H9 (cell line): ENCODE measurements around the gene LIPC. TPM values are rescaled to one million over a fixed set of nuclear protein-coding genes. Genes with fewer than 3 reads are reported as not detected.

Experiments
- DNase-seq: peaks from one replicate; pipeline ENCODE4 v3.0.0-alpha.2; 2017
- H2AFZ ChIP-seq: one replicate; pipeline ENCODE4 v1.6.1; 2013; ENCODE audit warnings: mild to moderate bottlenecking, low read length, control low read depth, moderate library complexity
- H2AK5ac ChIP-seq: 2 replicates; pipeline ENCODE4 v1.6.1; 2013; ENCODE audit warnings: low read length, control low read depth, mixed read lengths; ENCODE audit not compliant: insufficient read length
- H2BK120ac ChIP-seq: one replicate; pipeline ENCODE4 v1.6.1; 2013; ENCODE audit warnings: low read depth, mild to moderate bottlenecking, low read length, control low read depth, inconsistent platforms; ENCODE audit not compliant: poor library complexity, severe bottlenecking
- H2BK12ac ChIP-seq: 2 replicates; pipeline ENCODE4 v1.6.1; 2013; ENCODE audit warnings: low read length, control low read depth, mixed read lengths, low read depth; ENCODE audit not compliant: insufficient read length
- H2BK15ac ChIP-seq: 2 replicates; pipeline ENCODE4 v1.6.1; 2013; ENCODE audit warnings: low read depth, low read length, control low read depth
- H2BK20ac ChIP-seq: one replicate; pipeline ENCODE4 v1.6.1; 2013; ENCODE audit warnings: low read depth, mild to moderate bottlenecking, low read length, control low read depth, inconsistent platforms; ENCODE audit not compliant: poor library complexity, severe bottlenecking
- H2BK5ac ChIP-seq: 2 replicates; pipeline ENCODE4 v1.6.1; 2013; ENCODE audit warnings: low read length, control low read depth, mixed read lengths; ENCODE audit not compliant: insufficient read length
- H3K14ac ChIP-seq: 2 replicates; pipeline ENCODE4 v1.6.1; 2013; ENCODE audit warnings: low read length, control low read depth; ENCODE audit not compliant: insufficient read depth
- H3K18ac ChIP-seq: 2 replicates; pipeline ENCODE4 v1.6.1; 2013; ENCODE audit warnings: low read depth, mild to moderate bottlenecking, mixed read lengths, low read length, control low read depth; ENCODE audit not compliant: insufficient read length
- H3K23ac ChIP-seq: 2 replicates; pipeline ENCODE4 v1.6.1; 2013; ENCODE audit warnings: low read length, control low read depth, mixed read lengths, low read depth; ENCODE audit not compliant: insufficient read length
- H3K23me2 ChIP-seq: 2 replicates; pipeline ENCODE4 v1.6.1; 2013; ENCODE audit warnings: low read depth, mild to moderate bottlenecking, mixed read lengths, low read length, control low read depth; ENCODE audit not compliant: insufficient read length, poor library complexity, severe bottlenecking
- H3K27ac ChIP-seq: 2 replicates; pipeline ENCODE4 v1.5.1; 2013; ENCODE audit warnings: low read length, control low read depth, mixed read lengths, low read depth; ENCODE audit not compliant: insufficient read length
- H3K27me3 ChIP-seq: 2 replicates; pipeline ENCODE4 v1.6.1; 2013; ENCODE audit warnings: low read length, control low read depth, inconsistent platforms; ENCODE audit not compliant: insufficient read depth
- H3K4ac ChIP-seq: 2 replicates; pipeline ENCODE4 v1.6.1; 2013; ENCODE audit warnings: low read depth, mild to moderate bottlenecking, control low read depth, inconsistent platforms, low read length, moderate library complexity
- H3K4me1 ChIP-seq: 2 replicates; pipeline ENCODE4 v1.6.1; 2013; ENCODE audit warnings: low read length, control low read depth, inconsistent platforms; ENCODE audit not compliant: insufficient read depth
- H3K4me2 ChIP-seq: 2 replicates; pipeline ENCODE4 v1.6.1; 2013; ENCODE audit warnings: low read length, control low read depth, mixed read lengths; ENCODE audit not compliant: insufficient read length, insufficient read depth
- H3K56ac ChIP-seq: 2 replicates; pipeline ENCODE4 v1.6.1; 2013; ENCODE audit warnings: low read depth, mild to moderate bottlenecking, mixed read lengths, low read length, control low read depth; ENCODE audit not compliant: insufficient read length
- H3K79me1 ChIP-seq: 2 replicates; pipeline ENCODE4 v1.6.1; 2013; ENCODE audit warnings: low read depth, mild to moderate bottlenecking, moderate library complexity, low read length, control low read depth, inconsistent platforms; ENCODE audit not compliant: insufficient read depth, poor library complexity, severe bottlenecking
- H3K79me2 ChIP-seq: 2 replicates; pipeline ENCODE4 v1.6.1; 2013; ENCODE audit warnings: low read length, control low read depth, inconsistent platforms; ENCODE audit not compliant: insufficient read depth
- H3K9ac ChIP-seq: 2 replicates; pipeline ENCODE4 v1.6.1; 2013; ENCODE audit warnings: low read length, control low read depth, mixed read lengths; ENCODE audit not compliant: insufficient read length; ENCODE audit errors: extremely low read depth
- H3K9me3 ChIP-seq: one replicate; pipeline ENCODE4 v1.6.1; 2013; ENCODE audit warnings: low read depth, low read length, inconsistent platforms; ENCODE audit not compliant: control insufficient read depth
- H3T11ph ChIP-seq: one replicate; pipeline ENCODE4 v1.6.1; 2013; ENCODE audit warnings: mild to moderate bottlenecking, low read length, control low read depth, inconsistent platforms
- H4K20me1 ChIP-seq: one replicate; pipeline ENCODE4 v1.6.1; 2013; ENCODE audit not compliant: control insufficient read depth, insufficient read length, insufficient read depth
- H4K5ac ChIP-seq: 2 replicates; pipeline ENCODE4 v1.6.1; 2013; ENCODE audit warnings: low read depth, mild to moderate bottlenecking, mixed read lengths, low read length, control low read depth; ENCODE audit not compliant: insufficient read length
- H4K8ac ChIP-seq: replicated peaks from 2 replicates; pipeline ENCODE4 v1.6.1; 2013; ENCODE audit warnings: low read length, control low read depth, mixed read lengths, low read depth; ENCODE audit not compliant: insufficient read length
- H4K91ac ChIP-seq: 2 replicates; pipeline ENCODE4 v1.6.1; 2013; ENCODE audit warnings: low read depth, mild to moderate bottlenecking, moderate library complexity, mixed read lengths, low read length, control low read depth; ENCODE audit not compliant: insufficient read length
- H3K27ac Mint-ChIP-seq, 3 experiments: 2 replicates in 2 of 3; 3 replicates in 1 of 3; pipeline ENCODE4 v1.8.0; 2020 to 2021; ENCODE audit warnings: mixed read lengths in 3 of 3, mild to moderate bottlenecking in 1 of 3, moderate library complexity in 1 of 3
- H3K27me3 Mint-ChIP-seq: 2 replicates; pipeline ENCODE4 v1.8.0; 2021; ENCODE audit warnings: low read depth, mild to moderate bottlenecking, moderate library complexity, mixed read lengths
- H3K36me3 Mint-ChIP-seq, 3 experiments: 2 replicates in 2 of 3; 3 replicates in 1 of 3; pipeline ENCODE4 v1.8.0; 2020 to 2021; ENCODE audit warnings: low read depth in 3 of 3, mixed read lengths in 3 of 3; ENCODE audit not compliant: insufficient read depth in 1 of 3
- H3K4me1 Mint-ChIP-seq, 2 experiments: 2 replicates each; pipeline ENCODE4 v1.8.0; 2020; ENCODE audit warnings: mixed read lengths in 2 of 2
- H3K4me3 Mint-ChIP-seq, 2 experiments: 2 replicates in 1 of 2; 3 replicates in 1 of 2; pipeline ENCODE4 v1.8.0; 2020 to 2021; ENCODE audit warnings: mild to moderate bottlenecking in 2 of 2, mixed read lengths in 2 of 2, moderate library complexity in 1 of 2
- H3K9me3 Mint-ChIP-seq, 2 experiments: 2 replicates in 1 of 2; 3 replicates in 1 of 2; pipeline ENCODE4 v1.8.0; 2020; ENCODE audit warnings: mild to moderate bottlenecking in 2 of 2, mixed read lengths in 2 of 2, moderate library complexity in 1 of 2
- CTCF ChIP-seq: fragments of 200-600 bp; sonication (generic); conservative IDR thresholded peaks from 3 replicates; pipeline ENCODE4 v1.8.0; 2021; ENCODE audit warnings: antibody characterized with exemption, mild to moderate bottlenecking
- WGBS: extraction: QIAGEN DNeasy Blood & Tissue Kit; methylation state at CpG from one replicate; pipeline ENCODE4 v1.1.7; 2013; ENCODE audit warnings: missing lambda C conversion rate, low lambda C conversion rate, mixed read lengths; ENCODE audit not compliant: insufficient read length; ENCODE audit errors: extremely low coverage; 5-methylcytosine and 5-hydroxymethylcytosine counted together
- total RNA-seq: library from RNA; stranded (reverse); gene quantifications from 2 replicates; pipeline ENCODE4 v1.2.1, GENCODE V29; 2021

Gene LIPC
- total RNA-seq, 1 experiment from 2014 or later, result not detected

- Mint-ChIP-seq H3K4me3 (no peak overlapping the region), H3K4me1 (peaks cover 11 to 14% of the 10 kb centered on the region in 2 experiments), H3K36me3 (peaks cover 2 to 15% (median 15%) of the 10 kb centered on the region in 3 experiments; a peak in 5 of 7 replicates), H3K27me3 (no peaks in the 10 kb centered on the region), H3K9me3 (no peaks in the 10 kb centered on the region), H3K27ac (no peak overlapping the region)
- Histone ChIP-seq H3K23ac (no peak overlapping the region), H2BK15ac (no peak overlapping the region), H3K56ac (no peak overlapping the region), H2AK5ac (no peak overlapping the region), H3K79me2 (no peaks in the 10 kb centered on the region), H4K20me1 (no peaks in the 10 kb centered on the region), H3K27ac (no peak overlapping the region), H2AFZ (no peak overlapping the region), H4K5ac (no peak overlapping the region), H3K27me3 (no peaks in the 10 kb centered on the region), H4K8ac (no peak overlapping the region), H3K79me1 (no peaks in the 10 kb centered on the region), H3K23me2 (no peaks in the 10 kb centered on the region), H3K4me1 (no peaks in the 10 kb centered on the region), H2BK20ac (no peak overlapping the region), H3T11ph (no peak overlapping the region), H3K4ac (no peak overlapping the region), H3K4me2 (no peak overlapping the region), H3K9me3 (no peaks in the 10 kb centered on the region), H3K9ac (no peak overlapping the region), H2BK5ac (no peak overlapping the region), H2BK12ac (no peak overlapping the region), H2BK120ac (no peak overlapping the region), H3K14ac (no peak overlapping the region), H4K91ac (no peak overlapping the region), H3K18ac (no peak overlapping the region)
- no peak for DNase-seq
- TF ChIP-seq CTCF, result no peak
- no CpG with 5 or more reads among the region's 1 CpG for WGBS
Measured at GRCh38 chr15:58594898-58595297, 163.1 kb downstream of the LIPC start.
